Breast epithelium (tissue), 4 donors: Measurements from ENCODE around the gene CFAP46. TPM values are rescaled to one million over a fixed set of nuclear protein-coding genes. Genes with fewer than 3 reads are reported as not detected.
"Not testable (repeated sequence)": the region's sequence is repeated elsewhere in the genome, so short reads cannot be mapped to it uniquely, and the experiment has no call there.

Experiments used
- DNase-seq, 2 donors: peaks; one replicate each; pipeline ENCODE4 v3.0.0-alpha.2; 2019; ENCODE audit warnings: low spot score in 2 of 2
- H3K27ac ChIP-seq, 2 donors: fragments of 200-600 bp; sonication (generic) in 1 of 2; one replicate each; pipeline ENCODE4 v1.5.1; 2016 to 2019; ENCODE audit warnings: mild to moderate bottlenecking in 1 of 2
- H3K27me3 ChIP-seq, 2 donors: fragments of 200-600 bp; sonication (generic) in 1 of 2; one replicate each; pipeline versions ENCODE4 v1.5.1 to v1.6.0; 2017 to 2019; ENCODE audit warnings: control low read depth in 1 of 2, mild to moderate bottlenecking in 1 of 2
- H3K36me3 ChIP-seq: fragments of 200-600 bp; one replicate; pipeline ENCODE4 v1.5.1; 2019
- H3K4me1 ChIP-seq, 2 donors: fragments of 200-600 bp; sonication (generic); one replicate each; pipeline ENCODE4 v1.5.1; 2016 to 2019; ENCODE audit warnings: control low read depth in 1 of 2
- H3K4me3 ChIP-seq, 3 donors: fragments of 200-600 bp; sonication (generic); 1 replicate in 2 of 3; 2 replicates in 1 of 3; pipeline ENCODE4 v1.5.1; 2016 to 2019; ENCODE audit warnings: mild to moderate bottlenecking in 3 of 3, moderate library complexity in 2 of 3
- H3K9me3 ChIP-seq, 2 donors: fragments of 200-600 bp; sonication (generic) in 1 of 2; one replicate each; pipeline ENCODE4 v1.5.1; 2016 to 2019; ENCODE audit warnings: control low read depth in 1 of 2
- POLR2A ChIP-seq: fragments of 450-650 bp; IDR thresholded peaks from one replicate; pipeline ENCODE4 v1.6.1; 2016; ENCODE audit warnings: antibody characterized with exemption, mild to moderate bottlenecking, moderate library complexity
- POLR2AphosphoS5 ChIP-seq, 3 donors: sonication (generic); formaldehyde crosslinking; IDR thresholded peaks; one replicate each; pipeline ENCODE4 v1.6.1; 2017; ENCODE audit warnings: antibody characterized with exemption in 3 of 3
- intact Hi-C: fragments of 100-400 bp; cut with DNase I; formaldehyde crosslinking; loops from one replicate; pipeline ENCODE4 v1.15.1; 2023; ENCODE audit warnings: low total_unique reads
- total RNA-seq, 3 donors: library from RNA; depleted of rRNA; stranded (reverse); fragments of >200 nt; gene quantifications; one replicate each; pipeline ENCODE4 v1.1.0, GENCODE V29; 2016
- TF ChIP-seq, protein P1 (sequence below), 3 donors: fragments of 450-650 bp; IDR thresholded peaks; one replicate each; pipeline ENCODE4 v1.5.1; 2016 to 2017; ENCODE audit warnings: antibody characterized with exemption in 3 of 3, mild to moderate bottlenecking in 3 of 3, moderate library complexity in 3 of 3

The CFAP46 gene
- total RNA-seq, 3 donors from 2014 or later = 0.16 to 0.73 (median 0.66) TPM

DNA sequence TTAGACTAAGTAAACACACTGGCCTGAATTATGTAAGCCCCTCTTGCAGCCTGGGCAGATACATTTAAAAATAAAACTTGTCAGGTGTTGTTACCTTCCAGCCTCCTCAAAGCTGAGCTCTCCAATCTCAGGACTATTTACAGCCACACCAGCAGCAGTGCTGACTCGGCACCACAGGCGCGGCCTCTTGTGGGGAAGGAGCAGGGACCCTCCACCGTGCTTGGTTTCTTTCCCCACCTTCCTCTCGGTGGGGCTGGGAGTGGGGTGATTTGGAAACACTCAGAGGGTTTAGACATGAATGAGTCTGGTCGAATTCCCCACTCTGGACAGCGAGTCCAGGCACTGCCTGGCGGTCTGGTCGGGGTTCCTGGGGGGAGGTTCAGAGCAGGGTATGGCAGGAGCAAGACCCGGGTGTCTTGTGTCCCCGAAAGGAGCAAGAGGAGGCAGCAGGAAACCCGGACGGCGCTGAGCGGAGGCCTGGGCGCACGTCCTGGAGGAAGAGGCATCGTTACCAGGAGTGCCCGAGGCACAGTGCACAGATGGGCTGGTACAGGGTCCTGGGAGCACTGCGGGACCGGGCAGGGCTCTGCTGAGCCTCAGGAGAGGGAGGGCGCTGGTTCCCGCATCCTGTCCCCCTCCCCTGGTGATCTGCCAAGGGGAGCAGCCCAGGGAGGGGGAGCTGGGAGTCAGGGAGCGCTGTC, 29.2 kb upstream of the CFAP46 start:
- no peak for DNase-seq
- Histone ChIP-seq H3K27ac (no peak overlapping the region), H3K4me1 (no peaks in the 10 kb centered on the region), H3K36me3 (no peaks in the 10 kb centered on the region), H3K4me3 (no peak overlapping the region), H3K9me3 (peaks cover 5 to 8% of the 10 kb centered on the region in 2 donors), H3K27me3 (peaks cover 0 to 75% of the 10 kb centered on the region in 2 donors)
- intact Hi-C loops = no loop called here
- TF ChIP-seq POLR2AphosphoS5 (IDR thresholded peaks at IDR 0.05) (no peak), POLR2A (no peak)
- TF ChIP-seq, protein P1, sequence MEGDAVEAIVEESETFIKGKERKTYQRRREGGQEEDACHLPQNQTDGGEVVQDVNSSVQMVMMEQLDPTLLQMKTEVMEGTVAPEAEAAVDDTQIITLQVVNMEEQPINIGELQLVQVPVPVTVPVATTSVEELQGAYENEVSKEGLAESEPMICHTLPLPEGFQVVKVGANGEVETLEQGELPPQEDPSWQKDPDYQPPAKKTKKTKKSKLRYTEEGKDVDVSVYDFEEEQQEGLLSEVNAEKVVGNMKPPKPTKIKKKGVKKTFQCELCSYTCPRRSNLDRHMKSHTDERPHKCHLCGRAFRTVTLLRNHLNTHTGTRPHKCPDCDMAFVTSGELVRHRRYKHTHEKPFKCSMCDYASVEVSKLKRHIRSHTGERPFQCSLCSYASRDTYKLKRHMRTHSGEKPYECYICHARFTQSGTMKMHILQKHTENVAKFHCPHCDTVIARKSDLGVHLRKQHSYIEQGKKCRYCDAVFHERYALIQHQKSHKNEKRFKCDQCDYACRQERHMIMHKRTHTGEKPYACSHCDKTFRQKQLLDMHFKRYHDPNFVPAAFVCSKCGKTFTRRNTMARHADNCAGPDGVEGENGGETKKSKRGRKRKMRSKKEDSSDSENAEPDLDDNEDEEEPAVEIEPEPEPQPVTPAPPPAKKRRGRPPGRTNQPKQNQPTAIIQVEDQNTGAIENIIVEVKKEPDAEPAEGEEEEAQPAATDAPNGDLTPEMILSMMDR (IDR thresholded peaks at IDR 0.05) = no peak

DNA sequence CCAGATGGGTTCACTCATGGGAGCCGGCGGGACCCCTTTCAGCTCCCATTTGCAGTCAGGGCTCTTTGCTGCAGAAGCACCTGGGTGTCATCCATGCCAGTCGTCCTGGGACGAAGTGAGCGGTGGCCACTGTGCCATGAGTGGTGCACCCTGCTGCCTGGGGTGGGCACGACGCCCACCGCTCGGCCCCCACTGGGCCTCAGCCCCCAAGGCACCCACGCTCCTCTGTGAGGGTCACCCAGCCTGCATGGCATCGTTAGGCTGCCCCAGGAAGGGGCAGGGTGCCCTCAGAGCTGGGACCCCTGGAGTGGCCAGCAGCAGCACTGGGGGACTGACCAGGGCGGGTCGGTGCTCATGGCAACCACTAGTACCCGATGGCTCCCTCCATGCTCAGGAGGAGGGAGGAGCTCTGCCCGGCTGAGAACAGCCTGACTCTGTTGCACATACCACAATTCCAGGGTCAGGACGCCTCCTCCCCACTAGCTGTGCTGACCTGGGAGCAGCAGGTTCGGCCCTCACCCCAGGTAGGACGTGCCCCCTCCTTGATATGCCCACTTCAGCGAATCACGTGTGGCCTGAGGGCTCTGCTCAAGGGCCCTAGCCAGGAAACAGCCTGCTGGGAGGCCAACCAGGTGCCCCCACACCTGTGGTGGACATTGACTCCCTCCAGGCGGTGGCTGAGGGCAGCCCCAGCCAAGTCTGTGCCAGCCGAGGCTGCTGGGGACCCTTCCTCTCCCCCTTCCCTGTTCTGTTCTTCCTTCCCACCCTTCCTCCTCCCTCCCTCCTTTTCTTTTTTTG, 28.5 kb upstream of the CFAP46 start:
- Histone ChIP-seq H3K27me3 (peaks cover 0 to 72% of the 10 kb centered on the region in 2 donors), H3K4me3 (no peak overlapping the region), H3K4me1 (no peaks in the 10 kb centered on the region), H3K27ac (no peak overlapping the region), H3K36me3 (no peaks in the 10 kb centered on the region), H3K9me3 (peaks cover 5 to 8% of the 10 kb centered on the region in 2 donors)
- TF ChIP-seq POLR2AphosphoS5 (IDR thresholded peaks at IDR 0.05) (no peak), POLR2A (no peak)
- TF ChIP-seq, protein P1 (IDR thresholded peaks at IDR 0.05) = no peak
- peak in 1 of 2 donors; percentile 49 for DNase-seq
- intact Hi-C loops = no loop called here

DNA sequence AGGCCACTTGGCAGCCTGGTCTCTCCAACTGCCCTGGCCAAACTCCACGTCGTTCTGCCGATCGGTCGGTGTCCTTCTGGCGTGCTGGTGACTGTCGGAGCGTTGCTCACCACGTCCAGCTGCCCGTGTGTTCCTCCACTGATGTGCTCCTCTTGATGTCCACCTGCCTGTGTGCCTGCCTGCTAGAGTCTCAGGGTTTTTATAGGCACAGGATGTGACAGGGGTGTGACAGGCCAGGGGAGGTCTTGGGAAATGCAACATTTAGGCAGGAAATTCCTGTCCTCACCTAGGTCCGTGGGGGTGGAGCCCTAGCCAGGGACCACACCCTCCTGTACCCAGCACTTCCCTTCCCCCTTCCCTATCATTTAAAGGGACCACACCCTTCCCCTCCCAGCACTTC, 25.2 kb upstream of the CFAP46 start:
- TF ChIP-seq, protein P1 (IDR thresholded peaks at IDR 0.05) = no peak
- TF ChIP-seq POLR2A (no peak), POLR2AphosphoS5 (IDR thresholded peaks at IDR 0.05) (no peak)
- Histone ChIP-seq H3K4me1 (no peaks in the 10 kb centered on the region), H3K4me3 (no peak overlapping the region), H3K9me3 (peaks cover 4 to 5% of the 10 kb centered on the region in 2 donors), H3K27ac (no peak overlapping the region), H3K36me3 (no peaks in the 10 kb centered on the region), H3K27me3 (peaks cover 0 to 39% of the 10 kb centered on the region in 2 donors)
- no peak for DNase-seq
- intact Hi-C loops = no loop called here

DNA sequence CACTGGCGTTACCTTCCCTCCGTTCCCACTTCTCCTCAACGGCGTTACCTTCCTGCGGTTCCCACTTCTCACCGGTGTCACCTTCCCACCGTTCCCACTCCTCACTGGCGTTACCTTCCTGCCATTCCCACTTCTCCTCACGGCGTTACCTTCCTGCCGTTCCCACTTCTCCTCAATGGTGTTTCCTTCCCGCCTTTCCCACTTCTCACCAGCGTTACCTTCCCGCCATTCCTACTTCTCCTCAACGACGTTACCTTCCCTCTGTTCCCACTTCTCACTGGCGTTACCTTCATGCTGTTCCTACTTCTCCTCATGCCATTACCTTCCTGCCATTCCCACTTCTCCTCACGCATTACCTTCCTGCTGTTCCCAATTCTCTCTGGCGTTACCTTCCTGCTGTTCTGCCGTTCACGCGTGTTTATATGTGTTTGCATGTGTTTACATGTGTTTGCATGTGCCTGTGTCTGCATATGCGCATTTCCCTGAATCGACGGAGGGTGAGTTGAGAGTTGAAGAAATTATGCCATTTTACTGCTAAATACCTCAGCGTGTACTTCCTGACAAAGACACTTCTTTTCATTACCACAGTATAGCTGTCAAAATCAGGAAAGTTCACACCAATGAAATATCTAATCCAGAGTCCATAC, 23.2 kb upstream of the CFAP46 start:
- DNase-seq = no peak
- Histone ChIP-seq H3K9me3 (peaks cover 2% of the 10 kb centered on the region in 2 donors), H3K4me3 (peak overlapping the region in 1 of 3 donors; percentile 41), H3K4me1 (no peaks in the 10 kb centered on the region), H3K36me3 (no peaks in the 10 kb centered on the region), H3K27ac (no peak overlapping the region), H3K27me3 (peaks cover 0 to 22% of the 10 kb centered on the region in 2 donors)
- intact Hi-C loops = no loop called here
- TF ChIP-seq POLR2A = no peak
- TF ChIP-seq, protein P1 (IDR thresholded peaks at IDR 0.05) = no peak
- TF ChIP-seq POLR2AphosphoS5 (IDR thresholded peaks at IDR 0.05) = no peak

DNA sequence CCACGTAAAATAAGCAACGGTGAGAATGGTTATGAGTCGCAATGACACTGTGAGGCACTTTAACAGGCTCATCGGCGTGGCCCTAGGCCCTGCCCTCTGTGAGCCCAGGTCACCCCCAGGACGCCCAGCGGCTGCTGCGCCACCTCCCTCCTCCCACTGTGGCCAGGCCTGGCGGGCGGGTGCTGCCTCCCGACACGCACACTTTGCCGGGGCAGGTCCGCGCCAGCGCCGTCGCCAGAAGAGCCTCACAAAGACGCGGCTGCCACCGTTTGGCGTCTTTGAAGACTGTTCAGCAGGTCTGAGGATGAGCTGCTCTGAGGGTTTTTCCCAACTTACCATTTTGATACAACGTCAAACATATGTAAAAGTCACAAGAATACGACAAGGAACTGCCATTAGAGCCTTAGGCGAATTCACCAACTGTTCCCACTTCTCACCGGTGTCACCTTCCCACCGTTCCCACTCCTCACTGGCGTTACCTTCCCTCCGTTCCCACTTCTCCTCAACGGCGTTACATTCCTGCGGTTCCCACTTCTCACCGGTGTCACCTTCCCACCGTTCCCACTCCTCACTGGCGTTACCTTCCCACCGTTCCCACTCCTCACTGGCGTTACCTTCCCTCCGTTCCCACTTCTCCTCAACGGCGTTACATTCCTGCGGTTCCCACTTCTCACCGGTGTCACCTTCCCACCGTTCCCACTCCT, 22.5 kb upstream of the CFAP46 start:
- Histone ChIP-seq H3K27me3 (peaks cover 0 to 20% of the 10 kb centered on the region in 2 donors), H3K4me3 (peak overlapping the region in 2 of 3 donors; percentile 25 to 41)
- H3K9me3 ChIP-seq, H3K4me1 ChIP-seq, H3K27ac ChIP-seq, H3K36me3 ChIP-seq, intact Hi-C loops: not testable (repeated sequence)
- DNase-seq = peak in 1 of 2 donors; percentile 58
